Body of pancreas (tissue), 4 donors: ENCODE data around the gene YWHAE.

Experiments used
- CTCF ChIP-seq, 7 experiments: fragments of 450-650 bp in 4 of 7; fragments of 200-600 bp in 3 of 7; sonication (generic) in 3 of 7; IDR thresholded peaks; one replicate each; pipeline ENCODE4 v1.5.1; 2016 to 2019; ENCODE audit warnings: antibody characterized with exemption in 7 of 7
- POLR2A ChIP-seq, 3 donors: fragments of 450-650 bp; IDR thresholded peaks; one replicate each; pipeline ENCODE4 v1.6.1; 2016; ENCODE audit warnings: antibody characterized with exemption in 3 of 3, mild to moderate bottlenecking in 2 of 3

GRCh38 chr17:1446201-1446600, 46.2 kb upstream of the YWHAE start:
- no peak for TF ChIP-seq CTCF (IDR thresholded peaks at IDR 0.05)
- no peak for TF ChIP-seq POLR2A (IDR thresholded peaks at IDR 0.05)
